Right lobe of liver (tissue), 4 donors: ENCODE data around the gene POR.

Experiments used
- POLR2A ChIP-seq: fragments of 450-650 bp; IDR thresholded peaks from one replicate; pipeline ENCODE4 v1.6.1; 2017; ENCODE audit warnings: antibody characterized with exemption, mild to moderate bottlenecking
- TF ChIP-seq, protein P1 (sequence below), 4 donors: fragments of 200-600 bp in 3 of 4; fragments of 450-650 bp in 1 of 4; IDR thresholded peaks; one replicate each; pipeline versions ENCODE4 v1.5.1 to v1.8.0; 2016 to 2022; ENCODE audit warnings: antibody characterized with exemption in 4 of 4, mild to moderate bottlenecking in 2 of 4
- donor health status: DM: no; HTN: no; CAD: no.
- donor health status: DM: no; HTN: no; CAD: no.
- donor health status: DM: no; HTN: yes; CAD: no.

DNA sequence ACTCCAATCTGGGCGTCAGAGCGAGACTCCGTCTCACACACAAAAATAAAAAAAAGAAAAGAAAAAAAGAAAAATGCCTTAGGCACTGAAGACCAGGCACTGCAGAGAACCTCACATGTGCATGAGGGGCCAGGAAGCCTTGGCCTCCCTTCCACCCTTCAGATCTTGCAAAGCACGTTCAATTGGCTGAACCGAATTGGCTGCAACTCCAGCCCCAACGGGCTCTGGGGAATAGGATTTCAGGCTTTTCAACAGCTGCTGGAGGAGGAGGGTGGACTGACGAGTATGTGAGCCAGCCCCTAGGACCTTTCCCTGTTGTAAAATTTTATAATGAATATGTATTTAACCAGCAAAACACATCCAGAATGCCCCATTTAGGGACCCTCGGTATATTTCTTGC, 62.8 kb downstream of the POR start:
- TF ChIP-seq, protein P1, sequence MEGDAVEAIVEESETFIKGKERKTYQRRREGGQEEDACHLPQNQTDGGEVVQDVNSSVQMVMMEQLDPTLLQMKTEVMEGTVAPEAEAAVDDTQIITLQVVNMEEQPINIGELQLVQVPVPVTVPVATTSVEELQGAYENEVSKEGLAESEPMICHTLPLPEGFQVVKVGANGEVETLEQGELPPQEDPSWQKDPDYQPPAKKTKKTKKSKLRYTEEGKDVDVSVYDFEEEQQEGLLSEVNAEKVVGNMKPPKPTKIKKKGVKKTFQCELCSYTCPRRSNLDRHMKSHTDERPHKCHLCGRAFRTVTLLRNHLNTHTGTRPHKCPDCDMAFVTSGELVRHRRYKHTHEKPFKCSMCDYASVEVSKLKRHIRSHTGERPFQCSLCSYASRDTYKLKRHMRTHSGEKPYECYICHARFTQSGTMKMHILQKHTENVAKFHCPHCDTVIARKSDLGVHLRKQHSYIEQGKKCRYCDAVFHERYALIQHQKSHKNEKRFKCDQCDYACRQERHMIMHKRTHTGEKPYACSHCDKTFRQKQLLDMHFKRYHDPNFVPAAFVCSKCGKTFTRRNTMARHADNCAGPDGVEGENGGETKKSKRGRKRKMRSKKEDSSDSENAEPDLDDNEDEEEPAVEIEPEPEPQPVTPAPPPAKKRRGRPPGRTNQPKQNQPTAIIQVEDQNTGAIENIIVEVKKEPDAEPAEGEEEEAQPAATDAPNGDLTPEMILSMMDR (IDR thresholded peaks at IDR 0.05) = no peak
- no peak for TF ChIP-seq POLR2A
